AG04450 (cell line): Measurements from ENCODE around the gene PLXDC2. TPM values are rescaled to one million over a fixed set of nuclear protein-coding genes. Genes with fewer than 3 reads are reported as not detected.
"Not testable (repeated sequence)": the region's sequence is repeated elsewhere in the genome, so short reads cannot be mapped to it uniquely, and the experiment has no call there.

Experiments
- CTCF ChIA-PET: fragments of 300-600, 350-600 bp; formaldehyde crosslinking; extraction: SDS; loops from one replicate; lab custom pipeline; 2022; ENCODE audit warnings: antibody characterized with exemption, inconsistent platforms; lab: Charles Lee
- POLR2A ChIA-PET: fragments of 350-600 bp; formaldehyde crosslinking; extraction: SDS; loops from one replicate; lab custom pipeline; 2021; ENCODE audit warnings: antibody characterized with exemption, inconsistent platforms; lab: Yijun Ruan, JAX
- DNase-seq: peaks from one replicate; pipeline ENCODE4 v3.0.0-alpha.2; 2011; ENCODE audit warnings: low read depth, low spot score
- H3K27ac ChIP-seq: one replicate; pipeline ENCODE4 v1.5.1; 2012; ENCODE audit warnings: low read depth, low read length, control low read depth
- H3K27me3 ChIP-seq: one replicate; pipeline ENCODE4 v1.6.0; 2012; ENCODE audit warnings: low read length; ENCODE audit not compliant: control insufficient read depth, insufficient read depth
- H3K4me3 ChIP-seq: 2 replicates; pipeline ENCODE4 v1.5.1; 2011; ENCODE audit warnings: mild to moderate bottlenecking, low read depth, low read length, control low read depth
- H3K9me3 ChIP-seq: 2 replicates; pipeline ENCODE4 v1.5.1; 2012; ENCODE audit warnings: low read length; ENCODE audit not compliant: control insufficient read depth, insufficient read depth
- CTCF ChIP-seq: IDR thresholded peaks from 2 replicates; pipeline ENCODE4 v1.5.1; 2011; ENCODE audit warnings: low read depth, low read length, control low read depth, inconsistent platforms
- polyA plus RNA-seq: library from polyadenylated mRNA; depleted of rRNA; stranded (reverse); fragments of >200 nt; gene quantifications from 2 replicates; pipeline ENCODE4 v1.2.3, GENCODE V29; 2011

The PLXDC2 gene
- polyA plus RNA-seq, 1 experiment: 10.4 TPM

GRCh38 chr10:20202337-20202736 lies 386.1 kb downstream of the PLXDC2 start:
- POLR2A ChIA-PET: no interaction called here
- no peak for TF ChIP-seq CTCF
- Histone ChIP-seq H3K27me3 (no peaks in the 10 kb centered on the region), H3K4me3 (no peak overlapping the region), H3K27ac (no peak overlapping the region), H3K9me3 (no peaks in the 10 kb centered on the region)
- no peak for DNase-seq
- CTCF ChIA-PET: no interaction called here

GRCh38 chr10:20207653-20208052 lies 391.4 kb downstream of the PLXDC2 start:
- no peak for DNase-seq
- no peak overlapping the region for H3K27ac ChIP-seq
- H3K4me3 ChIP-seq: no peak overlapping the region
- TF ChIP-seq CTCF: no peak
- CTCF ChIA-PET: no interaction called here
- H3K27me3 ChIP-seq: no peaks in the 10 kb centered on the region
- POLR2A ChIA-PET: no interaction called here
- no peaks in the 10 kb centered on the region for H3K9me3 ChIP-seq

GRCh38 chr10:20209098-20209497 lies 392.9 kb downstream of the PLXDC2 start:
- H3K27ac ChIP-seq, CTCF ChIA-PET, H3K9me3 ChIP-seq, DNase-seq, H3K4me3 ChIP-seq, POLR2A ChIA-PET, H3K27me3 ChIP-seq: not testable (repeated sequence)

GRCh38 chr10:20215547-20216152 lies 399.4 kb downstream of the PLXDC2 start:
- H3K27ac ChIP-seq: no peak overlapping the region
- no peak overlapping the region for H3K4me3 ChIP-seq
- no peaks in the 10 kb centered on the region for H3K27me3 ChIP-seq
- no peaks in the 10 kb centered on the region for H3K9me3 ChIP-seq
- POLR2A ChIA-PET: no interaction called here
- CTCF ChIA-PET: no interaction called here
- no peak for TF ChIP-seq CTCF
- DNase-seq: no peak

GRCh38 chr10:20221356-20221755 lies 405.1 kb downstream of the PLXDC2 start:
- Histone ChIP-seq H3K27ac (no peak overlapping the region), H3K9me3 (no peaks in the 10 kb centered on the region), H3K4me3 (no peak overlapping the region), H3K27me3 (no peaks in the 10 kb centered on the region)
- POLR2A ChIA-PET: no interaction called here
- TF ChIP-seq CTCF: no peak
- DNase-seq: no peak
- CTCF ChIA-PET: no interaction called here
